Gastrocnemius medialis (tissue), 4 donors: ENCODE data around the gene TMEM132D.

Experiments used
- POLR2A ChIP-seq, 2 donors: fragments of 450-650 bp; IDR thresholded peaks; one replicate each; pipeline ENCODE4 v1.6.1; 2017; ENCODE audit warnings: antibody characterized with exemption in 2 of 2, mild to moderate bottlenecking in 2 of 2, moderate library complexity in 2 of 2
- TF ChIP-seq, protein P1 (sequence below), 5 experiments: fragments of 450-650 bp in 3 of 5; fragments of 200-600 bp in 2 of 5; sonication (generic) in 2 of 5; IDR thresholded peaks in 4 of 5; conservative IDR thresholded peaks in 1 of 5; 1 replicate in 4 of 5; 2 replicates in 1 of 5; pipeline ENCODE4 v1.5.1; 2016 to 2019; ENCODE audit warnings: antibody characterized with exemption in 5 of 5, mild to moderate bottlenecking in 3 of 5, moderate library complexity in 3 of 5

GRCh38 chr12:129071362-129071761 lies 832.5 kb downstream of the TMEM132D start:
- no peak for TF ChIP-seq POLR2A (IDR thresholded peaks at IDR 0.05)
- TF ChIP-seq, protein P1, sequence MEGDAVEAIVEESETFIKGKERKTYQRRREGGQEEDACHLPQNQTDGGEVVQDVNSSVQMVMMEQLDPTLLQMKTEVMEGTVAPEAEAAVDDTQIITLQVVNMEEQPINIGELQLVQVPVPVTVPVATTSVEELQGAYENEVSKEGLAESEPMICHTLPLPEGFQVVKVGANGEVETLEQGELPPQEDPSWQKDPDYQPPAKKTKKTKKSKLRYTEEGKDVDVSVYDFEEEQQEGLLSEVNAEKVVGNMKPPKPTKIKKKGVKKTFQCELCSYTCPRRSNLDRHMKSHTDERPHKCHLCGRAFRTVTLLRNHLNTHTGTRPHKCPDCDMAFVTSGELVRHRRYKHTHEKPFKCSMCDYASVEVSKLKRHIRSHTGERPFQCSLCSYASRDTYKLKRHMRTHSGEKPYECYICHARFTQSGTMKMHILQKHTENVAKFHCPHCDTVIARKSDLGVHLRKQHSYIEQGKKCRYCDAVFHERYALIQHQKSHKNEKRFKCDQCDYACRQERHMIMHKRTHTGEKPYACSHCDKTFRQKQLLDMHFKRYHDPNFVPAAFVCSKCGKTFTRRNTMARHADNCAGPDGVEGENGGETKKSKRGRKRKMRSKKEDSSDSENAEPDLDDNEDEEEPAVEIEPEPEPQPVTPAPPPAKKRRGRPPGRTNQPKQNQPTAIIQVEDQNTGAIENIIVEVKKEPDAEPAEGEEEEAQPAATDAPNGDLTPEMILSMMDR (IDR thresholded peaks at IDR 0.05 in 4 of 5, conservative IDR thresholded peaks at IDR 0.05 in 1 of 5), result no peak
